ENCODE results near the gene CACNB4. TPM values are rescaled to one million over a fixed set of nuclear protein-coding genes. Genes with fewer than 3 reads are reported as not detected.
"Not testable (repeated sequence)": the region's sequence is repeated elsewhere in the genome, so short reads cannot be mapped to it uniquely, and the experiment has no call there.

The CACNB4 gene
- total RNA-seq, 2 donors from 2014 or later, result 0.93 to 0.95 TPM

- Histone ChIP-seq H3K4me1 (ENCODE audit: control insufficient read depth, insufficient read depth, low read length) (no peaks in the 10 kb centered on the region), H3K4me3 (ENCODE audit: low read length) (no peak overlapping the region), H3K27ac (ENCODE audit: low read depth, low read length) (no peak overlapping the region), H3K36me3 (ENCODE audit: control insufficient read depth, insufficient read depth, low read length) (peaks cover 3% of the 10 kb centered on the region), H3K9me3 (ENCODE audit: control insufficient read depth, low read length) (no peaks in the 10 kb centered on the region), H3K9ac (ENCODE audit: extremely low read depth, low read length, poor library complexity, severe bottlenecking) (no peak overlapping the region), H3K27me3 (ENCODE audit: control insufficient read depth, insufficient read depth, low read length, poor library complexity, severe bottlenecking) (no peaks in the 10 kb centered on the region)
- no peak for TF ChIP-seq CTCF (conservative IDR thresholded peaks at IDR 0.05)
- DNase-seq, result no peak
- no peaks in the 10 kb centered on the region for H3K9me3 Mint-ChIP-seq
- H3K27me3 Mint-ChIP-seq (ENCODE audit: insufficient read depth), result no peaks in the 10 kb centered on the region
- WGBS, 2 experiments (ENCODE audit: insufficient coverage in 1 of 2, insufficient read length in 1 of 2), result 90% methylated on average over 3 of the region's 3 CpGs; no CpG with 5 or more reads in 1 of the 2 experiments
- no peak overlapping the region for H3K27ac Mint-ChIP-seq
- no peaks in the 10 kb centered on the region for H3K36me3 Mint-ChIP-seq (ENCODE audit: low read depth)
- no peak overlapping the region for H3K4me3 Mint-ChIP-seq
- no peaks in the 10 kb centered on the region for H3K4me1 Mint-ChIP-seq
Measured at GRCh38 chr2:152114366-152114765, 15.5 kb upstream of the CACNB4 start.

GRCh38 chr2:152107140-152107539, 8.3 kb upstream of the CACNB4 start:
- H3K36me3 Mint-ChIP-seq (ENCODE audit: low read depth); H3K27me3 ChIP-seq (ENCODE audit: control insufficient read depth, insufficient read depth, low read length, poor library complexity, severe bottlenecking); H3K9ac ChIP-seq (ENCODE audit: extremely low read depth, low read length, poor library complexity, severe bottlenecking); H3K4me3 ChIP-seq (ENCODE audit: low read length); H3K4me3 Mint-ChIP-seq; H3K9me3 ChIP-seq (ENCODE audit: control insufficient read depth, low read length); H3K4me1 Mint-ChIP-seq; H3K27ac ChIP-seq (ENCODE audit: low read depth, low read length); H3K4me1 ChIP-seq (ENCODE audit: control insufficient read depth, insufficient read depth, low read length); DNase-seq; H3K27me3 Mint-ChIP-seq (ENCODE audit: insufficient read depth); H3K36me3 ChIP-seq (ENCODE audit: control insufficient read depth, insufficient read depth, low read length); H3K9me3 Mint-ChIP-seq; H3K27ac Mint-ChIP-seq: not testable (repeated sequence)
- 92 to 99% methylated on average over 9 to 13 of the region's 13 CpGs for WGBS, 2 experiments (ENCODE audit: insufficient coverage in 1 of 2, insufficient read length in 1 of 2)

GRCh38 chr2:152106464-152106863, 7.6 kb upstream of the CACNB4 start:
- Histone ChIP-seq H3K4me1 (ENCODE audit: control insufficient read depth, insufficient read depth, low read length) (no peaks in the 10 kb centered on the region), H3K9me3 (ENCODE audit: control insufficient read depth, low read length) (no peaks in the 10 kb centered on the region), H3K27ac (ENCODE audit: low read depth, low read length) (no peak overlapping the region), H3K9ac (ENCODE audit: extremely low read depth, low read length, poor library complexity, severe bottlenecking) (no peak overlapping the region), H3K4me3 (ENCODE audit: low read length) (no peak overlapping the region), H3K36me3 (ENCODE audit: control insufficient read depth, insufficient read depth, low read length) (no peaks in the 10 kb centered on the region), H3K27me3 (ENCODE audit: control insufficient read depth, insufficient read depth, low read length, poor library complexity, severe bottlenecking) (peaks cover 6% of the 10 kb centered on the region)
- H3K9me3 Mint-ChIP-seq, result no peaks in the 10 kb centered on the region
- 88 to 89% methylated on average over 4 of the region's 4 CpGs for WGBS, 2 experiments (ENCODE audit: insufficient coverage in 1 of 2, insufficient read length in 1 of 2)
- no peaks in the 10 kb centered on the region for H3K4me1 Mint-ChIP-seq
- no peak overlapping the region for H3K27ac Mint-ChIP-seq
- no peak overlapping the region for H3K4me3 Mint-ChIP-seq
- no peak for TF ChIP-seq CTCF (conservative IDR thresholded peaks at IDR 0.05)
- H3K27me3 Mint-ChIP-seq (ENCODE audit: insufficient read depth), result peaks cover 5% of the 10 kb centered on the region
- no peak for DNase-seq
- H3K36me3 Mint-ChIP-seq (ENCODE audit: low read depth), result no peaks in the 10 kb centered on the region

DNA sequence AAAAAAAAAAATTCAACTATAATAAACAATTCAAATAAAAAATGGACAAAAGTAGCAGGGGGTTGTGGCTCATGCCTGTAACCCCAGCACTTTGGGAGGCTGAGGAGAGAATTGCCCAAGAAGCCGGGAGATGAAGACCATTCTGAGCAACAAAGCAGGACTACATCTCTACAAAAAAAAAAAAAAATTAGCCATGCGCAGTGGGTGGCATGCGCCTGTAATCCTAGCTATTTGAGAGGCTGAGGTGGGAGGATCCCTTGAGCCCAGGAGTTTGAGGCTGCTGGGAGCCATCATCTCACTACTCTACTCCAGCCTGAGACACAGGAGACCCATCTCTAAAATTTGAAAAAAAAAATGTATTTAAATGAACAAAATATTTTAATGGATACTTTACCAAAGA, 4.4 kb upstream of the CACNB4 start:
- Mint-ChIP-seq H3K36me3 (ENCODE audit: low read depth) (no peaks in the 10 kb centered on the region), H3K4me3 (no peak overlapping the region), H3K9me3 (no peaks in the 10 kb centered on the region), H3K27ac (no peak overlapping the region), H3K4me1 (peaks cover 4% of the 10 kb centered on the region), H3K27me3 (ENCODE audit: insufficient read depth) (peaks cover 37% of the 10 kb centered on the region)
- no peak for TF ChIP-seq CTCF (conservative IDR thresholded peaks at IDR 0.05)
- Histone ChIP-seq H3K27me3 (ENCODE audit: control insufficient read depth, insufficient read depth, low read length, poor library complexity, severe bottlenecking) (peaks cover 38% of the 10 kb centered on the region), H3K36me3 (ENCODE audit: control insufficient read depth, insufficient read depth, low read length) (no peaks in the 10 kb centered on the region), H3K9me3 (ENCODE audit: control insufficient read depth, low read length) (no peaks in the 10 kb centered on the region), H3K9ac (ENCODE audit: extremely low read depth, low read length, poor library complexity, severe bottlenecking) (no peak overlapping the region), H3K4me1 (ENCODE audit: control insufficient read depth, insufficient read depth, low read length) (no peaks in the 10 kb centered on the region), H3K27ac (ENCODE audit: low read depth, low read length) (no peak overlapping the region), H3K4me3 (ENCODE audit: low read length) (no peak overlapping the region)
- 100% methylated on average over 1 of the region's 3 CpGs; no CpG with 5 or more reads in 1 of the 2 experiments for WGBS, 2 experiments (ENCODE audit: insufficient coverage in 1 of 2, insufficient read length in 1 of 2)
- no peak for DNase-seq

All from endodermal cell (in vitro differentiated cells).